GM18873 (cell line): ENCODE measurements around the gene PDE4B.

Experiments used
- ATAC-seq: cut with Tn5 transposase; IDR thresholded peaks from one replicate; pipeline ENCODE4 v1.9.1; 2021; ENCODE audit warnings: mild to moderate bottlenecking, moderate library complexity, moderate number of reproducible peaks; ENCODE audit not compliant: unreplicated experiment, low FRiP score

PDE4B gene

DNA sequence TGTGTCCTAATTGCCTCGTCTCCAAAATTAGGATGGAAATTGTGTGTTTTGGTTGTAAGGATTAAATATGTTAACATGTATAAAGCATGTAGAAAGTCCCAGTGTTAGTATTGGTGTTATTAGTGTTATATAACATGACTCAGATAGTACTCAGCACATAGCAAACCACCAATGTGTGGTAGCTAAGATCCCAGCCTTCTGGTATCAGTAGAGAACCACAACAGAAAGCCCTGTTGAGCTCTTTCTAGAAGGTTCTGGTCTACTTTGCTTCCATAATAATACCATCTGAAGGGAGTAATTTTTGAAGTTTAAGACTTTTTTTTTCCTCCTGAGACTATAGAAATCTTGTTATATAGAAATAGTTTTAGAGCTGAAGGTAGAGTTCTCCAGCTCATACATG, 481.9 kb downstream of the PDE4B start:
- no peak for ATAC-seq

GRCh38 chr1:66275083-66275482, 482.4 kb downstream of the PDE4B start:
- ATAC-seq = no peak

DNA sequence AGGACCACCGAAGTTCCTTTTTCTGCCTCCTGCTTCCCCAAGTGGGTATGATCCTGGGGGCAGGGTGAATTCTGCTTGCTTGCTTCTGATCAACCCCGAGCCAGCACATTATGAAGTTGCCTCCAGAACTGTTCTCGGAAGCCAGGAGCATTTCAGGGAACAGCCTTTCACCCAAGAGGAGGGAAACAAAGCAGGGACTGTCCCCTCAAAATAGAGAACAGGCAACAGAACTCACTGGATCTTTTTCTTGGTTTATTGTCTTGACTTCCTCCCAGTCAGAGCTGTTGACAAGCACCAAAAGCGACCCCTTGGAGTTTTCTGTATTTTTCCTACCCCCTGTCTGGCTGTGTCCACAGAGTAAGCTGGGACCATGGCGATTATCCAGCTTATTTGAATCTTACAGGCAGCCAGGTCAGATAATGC, 482.9 kb downstream of the PDE4B start:
- ATAC-seq = no peak

DNA sequence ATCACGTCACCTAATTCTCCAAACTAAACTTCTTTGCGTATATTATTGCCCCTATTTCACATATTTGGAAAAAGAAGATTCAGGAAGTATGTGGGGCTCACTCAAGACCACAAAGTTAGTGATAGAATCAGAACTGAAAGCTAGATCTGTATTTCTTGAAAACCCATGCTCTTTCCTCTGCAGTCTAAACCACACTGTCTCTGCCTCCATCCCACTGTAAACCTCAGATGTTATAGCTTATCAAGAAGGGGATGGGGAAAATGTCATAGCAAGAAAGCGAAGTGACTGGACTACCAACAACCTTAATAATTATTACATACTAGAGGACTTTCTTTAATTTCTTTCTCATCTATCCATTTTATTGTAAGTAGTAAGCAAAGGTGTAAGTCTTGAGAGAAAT, 483.5 kb downstream of the PDE4B start:
- peak; percentile 75 for ATAC-seq

DNA sequence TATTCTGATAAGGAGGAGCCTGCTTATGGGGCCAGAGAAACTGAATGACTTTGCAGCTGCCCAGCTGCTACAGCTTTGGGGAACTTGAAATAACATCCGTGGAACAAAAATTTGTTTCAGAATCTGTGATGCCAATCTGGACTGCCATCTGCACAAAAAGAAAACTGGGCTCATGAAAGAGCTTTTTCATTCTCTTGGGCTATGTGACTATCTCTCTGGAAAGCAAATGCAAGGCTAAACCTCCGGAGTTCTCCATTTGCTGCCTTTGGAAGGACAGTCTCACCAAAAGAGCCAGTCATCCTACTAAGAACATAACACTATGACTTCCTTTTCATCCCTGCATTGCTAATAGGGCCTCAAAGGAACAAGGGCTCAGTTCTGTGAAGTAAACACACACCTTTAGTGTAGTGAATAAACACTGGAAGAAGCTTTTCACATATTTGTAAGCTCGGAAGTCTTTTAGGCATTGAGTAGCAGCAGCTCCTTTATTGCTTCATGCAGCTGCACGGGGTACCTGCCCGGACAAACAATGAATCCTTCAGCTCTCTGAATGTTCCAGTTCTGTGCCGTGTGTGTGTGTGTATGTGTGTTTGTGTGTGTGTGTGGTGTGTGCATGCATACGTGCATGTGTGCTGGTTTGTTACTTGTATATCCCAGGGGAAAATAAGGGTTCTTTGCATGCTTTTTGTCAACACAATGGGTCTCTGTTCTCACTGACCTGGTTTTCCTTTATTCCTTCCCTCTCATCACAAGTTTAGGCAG, 485.7 kb downstream of the PDE4B start:
- no peak for ATAC-seq

GRCh38 chr1:66281808-66282207, 489.1 kb downstream of the PDE4B start:
- ATAC-seq = no peak

DNA sequence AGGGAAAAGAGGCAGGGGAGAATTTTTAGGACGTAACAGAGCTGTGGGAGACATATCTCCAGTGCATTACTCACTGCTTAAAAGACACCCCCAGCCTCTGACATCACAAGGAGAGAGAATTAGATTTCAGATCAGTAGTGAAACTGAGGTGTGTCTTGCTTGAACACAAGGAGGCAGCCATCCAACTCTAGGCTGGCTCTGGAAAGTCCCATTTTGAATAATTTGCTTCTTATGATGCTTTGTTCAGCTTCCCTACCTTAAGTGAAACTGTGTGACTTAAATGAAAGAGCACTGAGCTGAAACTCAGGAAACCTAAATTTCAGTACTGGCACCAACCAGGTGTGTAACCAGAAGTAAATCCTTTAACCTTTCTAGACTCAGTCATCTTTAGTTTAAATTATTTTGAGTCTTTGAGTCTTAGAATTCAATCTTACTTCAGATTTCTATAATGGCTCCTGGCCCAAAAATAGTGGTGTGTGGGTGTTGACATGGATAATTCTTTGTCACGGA, 489.7 kb downstream of the PDE4B start:
- ATAC-seq = peak; percentile 85

DNA sequence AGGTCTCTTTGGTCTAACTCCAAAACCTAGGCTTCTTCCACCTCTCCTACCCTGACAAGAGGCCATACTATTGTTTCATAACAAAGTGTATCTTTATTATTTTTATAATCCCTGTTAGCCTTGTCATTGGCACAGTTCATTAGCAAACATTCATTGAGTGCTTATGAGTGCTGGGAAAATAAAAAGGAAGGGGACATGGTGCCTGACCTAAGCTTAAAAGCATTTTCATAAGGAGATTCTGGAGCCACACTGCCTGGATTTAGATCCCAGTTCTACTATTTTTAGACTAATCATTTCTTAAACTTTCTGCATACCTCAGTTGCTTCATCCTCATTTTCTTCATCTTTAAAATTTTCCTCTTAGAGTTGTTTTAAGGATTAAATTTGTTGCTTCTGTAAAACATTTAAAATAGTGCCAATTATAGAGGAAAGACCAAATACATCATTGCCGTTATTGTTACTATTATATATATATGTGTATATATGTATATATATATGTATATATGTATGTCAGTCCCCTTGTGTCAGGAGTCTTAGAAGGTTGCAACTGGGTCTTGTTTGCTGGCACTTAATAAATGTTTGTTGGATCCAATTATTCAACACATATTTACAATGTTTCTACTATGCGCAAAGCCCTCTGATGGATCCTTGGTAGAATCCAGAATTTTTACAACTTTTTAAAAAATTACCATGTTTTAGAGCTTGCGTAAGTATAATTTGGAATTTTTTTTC, 490.4 kb downstream of the PDE4B start:
- ATAC-seq = no peak

- peak; percentile 50 for ATAC-seq
Observed at GRCh38 chr1:66283622-66284041, 490.9 kb downstream of the PDE4B start.

DNA sequence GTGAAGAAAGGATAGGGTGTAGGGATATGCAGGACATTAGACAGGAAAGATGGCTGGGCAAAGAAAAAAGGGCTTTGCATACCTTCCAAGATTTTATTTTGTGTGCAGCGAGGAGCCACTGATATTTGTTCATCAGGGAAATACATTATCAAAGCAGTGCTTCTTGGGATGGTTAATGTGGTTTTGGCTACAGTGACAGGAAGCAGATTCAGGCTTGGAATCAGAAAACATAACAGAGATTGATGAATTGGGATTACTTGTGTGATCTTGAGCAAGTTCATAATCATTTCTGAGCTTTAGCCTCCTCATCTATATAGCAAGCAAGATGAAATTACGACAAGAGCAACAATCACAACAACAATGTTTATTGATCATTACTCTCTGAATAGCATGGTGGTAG, 492.1 kb downstream of the PDE4B start:
- no peak for ATAC-seq

DNA sequence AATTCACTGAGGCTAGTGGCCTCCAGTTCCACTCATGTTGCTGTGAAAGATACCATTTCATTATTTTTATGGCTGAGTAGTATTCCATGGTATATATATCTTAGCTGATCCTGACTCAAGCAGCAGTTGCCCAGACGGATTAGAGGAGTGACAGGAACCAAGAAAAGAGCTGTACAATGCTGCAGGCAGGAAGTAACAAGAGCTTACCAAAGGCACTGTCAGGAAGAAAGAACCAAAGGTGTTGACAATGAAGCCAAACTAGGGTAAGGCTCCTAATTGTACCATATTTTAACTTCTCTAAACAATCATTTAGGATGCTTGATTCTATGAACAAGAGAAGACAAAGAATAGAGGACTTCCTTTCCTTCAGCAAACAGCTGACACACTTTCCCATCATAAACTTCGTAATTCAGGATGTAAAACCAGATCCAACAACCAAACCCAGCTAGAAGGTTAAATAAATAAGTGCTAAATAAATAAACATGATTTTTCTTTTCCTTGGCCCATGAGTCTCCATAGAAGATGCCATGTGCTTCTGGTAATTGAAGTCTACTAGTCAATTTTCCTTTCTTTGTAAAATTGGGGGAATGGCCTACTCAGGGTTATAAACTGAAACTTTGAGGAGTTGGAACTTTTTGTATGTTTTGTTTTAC, 493.0 kb downstream of the PDE4B start:
- no peak for ATAC-seq

DNA sequence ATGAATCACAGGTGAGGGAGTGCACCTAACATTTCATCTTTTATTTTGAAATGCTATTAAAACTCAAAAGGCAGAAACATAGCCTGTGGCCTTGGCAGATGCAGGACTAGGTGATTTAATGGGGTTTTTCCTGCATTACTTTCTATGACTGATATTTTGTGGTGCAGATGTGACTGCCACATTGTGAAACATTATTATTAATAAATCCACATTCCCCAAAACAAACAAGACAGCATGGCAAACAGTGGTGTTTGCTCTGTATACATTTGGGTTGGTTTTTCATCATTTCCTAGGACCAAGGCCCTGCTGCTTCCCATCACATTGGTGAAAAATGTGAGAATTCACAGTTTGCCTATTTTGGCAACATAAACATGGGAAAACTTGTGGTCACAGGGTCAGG, 493.6 kb downstream of the PDE4B start:
- no peak for ATAC-seq

GRCh38 chr1:66288048-66288447, 495.4 kb downstream of the PDE4B start:
- no peak for ATAC-seq

DNA sequence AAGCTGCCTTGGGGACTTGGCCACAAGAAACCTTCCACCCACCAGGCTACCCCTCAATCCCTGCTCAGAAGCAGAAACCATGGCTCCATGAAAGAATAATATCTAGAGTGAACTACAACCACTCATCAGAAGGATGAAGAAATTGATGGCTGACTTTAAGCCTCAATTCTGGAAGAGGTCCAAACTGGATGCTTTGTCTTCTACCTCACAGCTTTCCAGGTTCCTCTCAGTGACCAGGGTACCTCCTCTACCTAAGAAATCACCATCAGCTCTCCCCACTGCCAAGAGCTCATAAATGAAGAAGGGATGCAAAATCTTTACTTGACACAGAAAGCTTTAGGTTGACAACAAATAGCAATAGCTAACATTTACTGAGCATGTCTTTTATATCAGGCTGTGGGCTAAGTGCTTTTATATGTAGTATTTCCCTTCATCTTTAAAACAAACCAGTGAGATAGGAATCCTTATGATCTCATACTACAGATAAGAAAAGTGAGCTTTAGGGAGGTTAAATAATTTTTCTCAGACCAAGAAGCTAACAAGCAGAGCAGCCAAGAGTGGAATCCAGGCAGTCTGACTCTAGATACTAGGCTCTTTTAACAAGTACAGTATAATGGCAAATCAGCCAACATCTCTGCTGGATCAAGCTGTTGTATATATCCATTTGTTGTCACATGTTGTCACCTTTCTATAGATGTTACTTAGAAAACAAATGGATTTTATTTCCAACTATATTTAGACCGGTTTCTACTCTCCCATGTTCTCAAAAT, 498.3 kb downstream of the PDE4B start:
- no peak for ATAC-seq

GRCh38 chr1:66291531-66291864, 498.8 kb downstream of the PDE4B start:
- ATAC-seq = no peak

- ATAC-seq = no peak
Observed at GRCh38 chr1:66292305-66292704, 499.6 kb downstream of the PDE4B start.

- ATAC-seq = no peak
Observed at GRCh38 chr1:66292944-66293343, 500.2 kb downstream of the PDE4B start.

DNA sequence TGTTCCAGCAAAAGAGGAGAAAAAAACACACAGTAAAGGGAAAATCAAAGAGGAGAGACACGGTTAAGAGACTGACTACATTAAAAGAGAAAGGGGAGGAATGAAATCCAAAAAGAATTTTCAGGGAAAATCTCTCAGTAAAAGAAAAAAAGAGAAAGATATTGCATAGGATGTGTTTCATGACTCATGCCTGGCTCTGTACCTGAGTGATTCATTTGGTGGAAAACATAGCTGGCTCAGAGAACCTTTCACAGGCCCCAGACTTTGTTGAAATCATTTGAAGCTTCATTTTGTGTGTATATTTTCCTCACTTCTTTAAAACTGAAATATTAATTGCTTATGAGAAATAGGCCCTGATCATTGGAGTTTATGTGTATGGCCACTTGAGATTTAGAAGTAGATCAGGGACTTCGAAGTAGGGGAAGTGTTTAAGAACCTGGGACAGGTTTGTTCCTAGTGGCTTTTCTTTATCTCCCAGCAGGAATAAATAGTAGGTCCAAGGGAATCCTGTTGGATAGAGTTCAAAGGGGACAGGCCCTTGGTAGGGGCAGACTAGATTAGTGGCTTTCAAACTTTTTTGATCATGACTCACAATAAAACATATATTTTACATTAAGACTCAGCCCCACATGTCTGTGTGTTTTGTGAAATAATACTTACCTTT, 502.1 kb downstream of the PDE4B start:
- no peak for ATAC-seq

GRCh38 chr1:66295803-66296202, 503.1 kb downstream of the PDE4B start:
- ATAC-seq = no peak

- no peak for ATAC-seq
Observed at GRCh38 chr1:66296370-66296769, 503.7 kb downstream of the PDE4B start.
